NCI-H146 (cell line): ENCODE results near the gene SNX8.

ENCODE experiments used
- DNase-seq: peaks from one replicate; lab custom pipeline; 2025; lab: John Stamatoyannopoulos, UW

SNX8 gene

GRCh38 chr7:2244404-2244995 lies 69.7 kb downstream of the SNX8 start:
- DNase-seq, result no peak

- no peak for DNase-seq
Observed at GRCh38 chr7:2243458-2243857, 70.8 kb downstream of the SNX8 start.

DNA sequence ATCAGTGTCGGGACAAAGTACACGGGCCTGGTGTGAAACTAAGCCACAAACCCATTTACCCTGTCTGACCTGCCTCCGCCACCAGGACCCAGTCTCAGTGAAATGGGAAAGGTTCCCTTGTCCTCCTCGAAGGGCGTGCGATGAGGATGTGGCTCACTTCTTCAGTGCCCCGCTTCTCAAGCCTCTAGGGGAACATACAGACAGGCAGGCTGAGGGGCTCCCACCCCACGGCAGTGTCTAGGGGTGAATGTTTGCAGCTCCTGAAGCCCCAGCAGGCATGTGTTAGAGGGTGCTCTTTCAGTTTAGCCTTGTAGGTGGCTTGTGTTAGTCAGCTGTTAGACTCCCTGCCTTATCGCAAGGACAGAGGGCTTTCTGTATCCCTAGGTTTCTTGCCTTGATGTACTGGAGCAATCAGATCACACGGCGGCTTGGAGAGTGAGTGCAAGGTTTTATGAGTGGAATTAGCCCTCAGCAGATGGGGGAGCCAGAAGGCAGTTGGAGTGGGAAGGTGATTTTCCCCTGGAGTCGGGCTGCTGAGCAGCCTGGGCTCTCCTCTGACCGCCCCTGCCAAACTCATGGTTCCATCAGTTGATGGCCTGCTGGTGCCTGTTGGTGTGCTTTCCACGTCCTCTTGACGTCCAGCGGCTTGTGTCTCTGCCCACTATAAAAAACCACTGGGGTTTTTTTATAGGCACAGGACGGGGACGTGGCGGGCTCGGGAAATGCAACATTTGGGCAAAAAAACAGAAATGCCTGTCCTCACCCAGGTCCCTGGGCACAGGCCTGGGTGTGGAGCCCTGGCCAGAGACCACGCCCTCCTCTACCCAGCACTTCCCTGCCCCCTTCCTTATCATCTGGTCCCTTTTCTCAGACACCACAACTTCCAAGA lies 71.5 kb downstream of the SNX8 start:
- peak; percentile 25 for DNase-seq

DNA sequence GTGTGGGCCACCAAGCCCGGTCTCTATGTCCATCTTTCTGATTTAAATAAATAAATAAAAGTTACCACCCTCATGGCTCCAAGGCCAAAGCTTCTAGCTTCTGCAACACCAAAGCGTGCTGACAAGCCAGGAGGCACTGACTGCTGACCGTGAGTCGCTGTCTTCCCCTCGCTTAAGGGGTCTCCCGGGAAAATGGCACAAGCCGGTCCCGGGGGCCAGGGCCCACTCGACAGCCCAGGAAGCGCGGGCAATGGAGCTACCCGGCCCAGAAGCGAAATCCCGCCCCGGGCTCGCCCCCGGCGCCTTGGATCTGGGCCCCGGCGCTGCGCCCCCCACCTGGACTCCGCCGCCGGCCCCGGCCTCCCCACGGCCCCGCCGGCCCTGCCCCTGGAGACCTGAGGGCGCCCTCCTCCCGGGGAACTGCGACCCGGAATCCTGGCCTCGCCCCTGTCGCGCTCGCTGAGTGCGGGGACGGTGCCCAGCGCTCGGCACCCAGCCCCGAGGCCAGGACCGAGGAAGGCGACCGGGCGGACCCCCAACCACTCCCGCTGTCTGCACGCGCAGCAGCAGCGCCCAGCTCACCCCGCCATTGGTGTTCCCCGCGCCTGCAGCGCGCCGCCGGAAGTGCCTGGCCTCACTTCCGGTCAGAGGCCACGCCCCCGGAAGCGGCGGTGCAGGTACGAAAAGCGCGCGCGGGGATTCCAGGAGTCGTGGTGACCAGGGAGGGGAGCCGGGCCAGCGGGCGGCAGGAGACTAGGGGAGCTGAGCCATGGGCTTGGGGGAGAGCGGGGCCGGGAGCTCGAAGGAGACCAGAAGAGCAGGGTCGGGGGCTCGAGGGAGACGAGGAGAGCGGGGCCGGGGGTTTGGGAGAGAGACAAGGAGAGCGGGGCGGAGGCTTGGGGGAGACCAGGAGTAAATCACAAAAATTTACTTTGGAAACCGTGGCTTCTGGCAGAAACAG lies 72.4 kb downstream of the SNX8 start, which contains the start of the genes MRM2 and NUDT1:
TSS of gene MRM2 (minus strand) at position 626 of the 961 bp plus-strand sequence. CDS start at position 590, 36 bp downstream.
TSS of gene NUDT1 (plus strand) at position 647 of the 961 bp plus-strand sequence. CDS start 2,349 bp downstream, outside the sequence.
- peak; percentile 89 for DNase-seq

GRCh38 chr7:2239242-2239641 lies 75.0 kb downstream of the SNX8 start:
- no peak for DNase-seq

DNA sequence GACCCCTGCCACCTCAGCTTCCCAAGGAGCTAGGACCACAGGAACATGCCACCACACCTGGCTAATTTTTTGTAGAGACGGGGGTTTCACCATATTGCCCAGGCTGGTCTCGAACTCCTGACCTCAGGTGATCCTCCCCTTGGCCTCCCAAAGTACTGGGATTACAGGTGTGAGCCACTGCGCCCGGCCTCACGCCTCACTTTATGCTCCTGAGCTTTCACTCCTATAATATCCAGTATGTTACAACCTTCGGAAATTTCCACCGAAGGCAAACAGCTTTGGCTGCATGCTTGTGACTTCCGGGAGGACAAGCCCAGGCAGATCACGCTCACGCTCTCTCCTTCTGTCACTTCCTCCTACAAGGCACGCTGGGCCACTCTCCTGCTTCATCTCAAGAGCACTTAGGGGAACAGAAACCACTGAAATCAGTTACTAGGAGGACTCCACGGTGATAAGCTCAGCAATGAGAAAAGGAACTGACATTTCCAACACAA lies 77.1 kb downstream of the SNX8 start:
- DNase-seq, result no peak

DNA sequence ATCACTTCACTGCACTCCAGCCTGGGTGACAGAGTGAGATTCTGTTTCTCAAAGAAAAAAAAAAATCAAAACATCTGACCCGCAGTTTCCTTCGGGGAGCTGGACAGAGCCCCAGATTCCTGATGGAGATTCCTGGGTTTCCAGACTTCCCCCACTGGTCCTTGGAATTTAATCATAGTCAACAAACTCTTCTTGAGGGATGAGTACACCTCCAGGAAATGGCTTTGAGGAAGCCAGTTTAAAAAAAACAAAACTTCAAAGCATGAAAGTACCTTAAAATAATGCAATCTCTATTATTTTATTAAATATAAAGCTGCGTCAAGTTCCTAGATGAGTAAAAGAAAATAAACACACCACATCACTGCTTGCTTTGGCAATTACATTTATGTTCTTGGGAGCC lies 80.3 kb downstream of the SNX8 start:
- DNase-seq, result no peak

- peak; percentile 90 for DNase-seq
Observed at GRCh38 chr7:2232766-2233520, 81.3 kb downstream of the SNX8 start, which contains the start of gene MAD1L1. Gene MAD1L1, minus strand, starts transcription at chr7:2232945. Its CDS starts 2,812 bp downstream, at chr7:2230133.

DNA sequence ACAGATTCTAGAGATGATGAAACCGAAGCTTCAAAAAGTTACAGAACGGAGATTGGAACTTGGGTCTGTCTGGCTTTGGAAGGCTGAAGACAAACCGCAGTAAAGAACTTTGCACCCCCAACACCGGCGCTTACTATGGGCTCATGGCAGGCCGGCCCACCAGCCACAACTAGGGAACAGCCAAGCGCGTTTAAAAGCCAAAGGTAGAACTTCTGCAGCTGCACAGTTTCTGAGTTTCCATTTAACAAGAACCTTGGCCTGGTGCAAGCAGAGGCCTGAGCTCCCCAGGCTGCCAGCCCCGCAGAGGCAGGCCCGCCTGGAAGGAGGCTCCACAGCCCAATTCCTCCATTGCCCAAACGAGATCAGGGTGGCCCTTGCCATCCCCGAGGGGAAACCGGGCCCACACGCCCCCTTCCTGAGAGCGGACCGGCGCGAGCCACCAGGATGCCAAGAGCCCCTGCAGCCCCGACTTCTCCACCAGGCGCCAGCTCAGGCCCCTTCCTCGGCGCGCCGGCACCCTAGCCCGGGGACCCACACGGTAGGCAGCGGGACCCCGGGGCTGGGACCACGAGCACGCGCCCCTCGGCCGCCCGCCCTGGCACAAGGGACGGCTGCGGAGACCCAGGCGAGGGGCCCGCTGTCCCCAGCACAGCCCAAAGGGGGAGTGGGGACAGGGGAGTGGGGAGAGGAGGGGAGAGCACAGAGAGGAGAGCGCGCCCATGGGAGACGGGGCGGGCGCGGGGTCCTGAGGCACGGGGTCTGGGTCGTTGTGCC lies 82.1 kb downstream of the SNX8 start:
- peak; percentile 39 for DNase-seq

DNA sequence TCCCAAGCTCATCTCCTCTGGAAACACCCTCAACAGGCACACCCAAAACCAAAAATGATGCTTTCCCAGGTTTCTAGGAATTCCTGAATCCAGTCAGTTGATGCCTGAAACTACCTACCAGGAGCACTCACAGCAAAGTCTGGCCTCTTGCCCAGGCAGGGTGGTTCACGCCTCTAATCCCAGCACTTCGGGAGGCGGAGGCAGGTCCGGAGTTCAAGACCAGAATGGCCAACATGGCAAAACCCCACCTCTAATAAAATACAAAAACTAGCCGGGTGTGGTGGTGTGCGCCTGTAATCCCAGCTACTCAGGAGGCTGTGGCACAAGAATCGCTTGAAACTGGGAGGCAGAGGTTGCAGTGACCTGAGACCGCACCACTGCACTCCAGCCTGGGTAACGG lies 83.4 kb downstream of the SNX8 start:
- DNase-seq, result no peak

DNA sequence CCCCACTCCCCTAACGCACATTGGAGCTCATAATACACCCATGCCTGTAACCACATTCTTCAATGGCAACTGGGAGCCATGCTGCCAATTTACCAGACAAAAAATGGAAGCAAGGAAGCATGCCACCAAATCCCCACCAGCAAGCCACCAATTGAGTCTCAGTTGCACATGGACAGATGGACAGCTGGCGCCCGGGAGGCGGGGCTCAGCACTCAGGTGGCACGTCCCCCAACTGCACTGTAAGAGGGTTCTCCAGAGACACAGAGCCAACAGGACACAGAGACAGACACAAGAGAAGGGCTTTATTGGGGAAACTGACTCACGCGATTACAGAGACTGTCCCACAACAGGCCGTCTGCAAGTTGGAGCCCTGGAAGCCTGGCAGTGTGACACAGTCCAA lies 84.0 kb downstream of the SNX8 start:
- DNase-seq, result no peak

DNA sequence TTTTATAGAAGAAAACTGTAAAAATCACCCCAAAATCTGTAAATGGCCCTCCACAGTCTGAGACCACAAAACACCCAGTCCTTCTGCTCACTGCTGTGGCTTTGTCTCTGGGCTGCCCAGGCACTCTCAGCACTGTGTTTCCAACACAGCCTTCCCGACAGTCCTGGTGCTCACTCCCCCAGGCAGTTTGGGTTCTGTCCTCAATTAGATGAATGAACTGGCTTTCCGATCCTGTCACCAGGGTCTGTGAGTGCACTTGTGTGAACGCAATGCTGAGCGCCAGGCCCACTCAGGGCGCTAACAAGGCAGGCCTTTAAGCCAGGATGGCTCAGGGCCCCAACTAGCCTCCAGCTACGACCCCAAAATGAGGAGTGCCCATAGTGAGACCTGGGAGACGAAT lies 84.8 kb downstream of the SNX8 start:
- no peak for DNase-seq

DNA sequence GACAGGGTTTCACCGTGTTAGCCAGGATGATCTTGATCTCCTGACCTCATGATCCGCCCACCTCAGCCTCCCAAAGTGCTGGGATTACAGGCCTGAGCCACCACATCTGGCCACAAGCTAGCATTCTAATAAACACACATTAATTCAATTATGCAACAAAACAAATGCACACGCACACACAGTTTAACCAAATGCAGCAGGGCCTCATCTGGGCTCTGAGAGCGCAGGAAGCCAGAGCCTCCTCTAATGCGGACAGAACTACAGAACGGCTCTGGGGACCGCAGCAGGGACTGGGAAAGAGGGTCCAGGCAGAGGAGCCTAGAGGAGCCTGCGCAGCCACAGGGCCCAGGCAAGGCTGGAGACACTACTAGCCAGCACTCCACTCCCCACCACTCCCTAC lies 85.3 kb downstream of the SNX8 start:
- DNase-seq, result no peak

DNA sequence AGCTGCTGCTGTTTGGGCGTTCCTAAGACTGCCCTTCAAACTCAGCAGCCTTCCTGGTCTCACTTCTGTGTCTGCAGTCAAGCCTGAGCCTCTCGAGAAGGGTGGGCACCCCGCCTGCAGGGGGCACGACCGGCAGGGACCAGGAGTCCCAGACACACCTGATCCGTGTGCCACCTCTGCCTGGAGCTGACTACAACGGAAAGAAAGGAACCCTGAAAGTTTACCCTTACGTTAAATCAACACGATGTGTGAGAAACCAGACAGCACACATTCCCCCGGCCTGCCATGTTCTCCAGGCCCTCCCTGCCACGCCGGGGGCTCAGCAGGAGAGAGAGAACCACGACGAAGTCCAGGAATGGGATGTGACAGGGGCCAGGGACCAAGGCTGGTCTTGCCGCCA lies 86.5 kb downstream of the SNX8 start:
- DNase-seq, result no peak

DNA sequence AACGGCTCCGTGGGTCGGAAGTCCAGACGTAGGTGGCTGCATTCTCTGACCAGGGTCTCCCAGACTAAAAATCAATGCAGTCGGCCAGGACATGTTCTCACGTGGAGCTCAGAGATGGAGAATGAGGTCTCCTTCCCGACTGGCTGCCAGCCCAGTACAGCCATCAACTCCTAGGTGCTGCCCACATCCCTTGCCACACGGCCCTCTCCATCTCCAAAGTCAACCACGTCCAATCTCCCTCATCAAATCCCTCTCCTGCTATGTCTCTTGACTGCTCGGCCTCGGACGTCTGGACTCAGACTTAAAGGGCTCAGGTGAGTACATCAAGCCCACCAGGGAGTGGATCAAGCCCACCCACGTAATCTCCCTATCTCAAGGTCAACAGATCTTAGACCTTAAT lies 88.4 kb downstream of the SNX8 start:
- no peak for DNase-seq

DNA sequence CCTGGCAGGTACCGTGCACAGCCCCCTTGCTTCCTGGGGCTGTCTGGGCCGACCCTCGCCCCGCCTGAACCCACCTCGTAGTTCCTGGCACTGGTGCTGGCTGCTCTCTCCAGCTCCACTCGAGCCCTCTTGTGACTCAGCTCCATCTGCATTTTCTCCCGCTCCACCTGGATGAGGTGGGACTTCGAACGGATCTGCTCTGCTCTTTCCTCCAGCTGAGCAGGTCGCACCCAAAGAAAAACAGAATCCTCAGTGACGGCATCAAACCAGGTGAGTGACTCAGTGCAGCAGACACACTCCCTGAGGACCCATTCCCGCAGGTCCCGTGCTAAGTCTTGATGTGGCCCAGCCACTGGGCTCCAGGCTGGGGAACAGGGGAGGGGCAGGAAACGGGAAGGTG lies 88.9 kb downstream of the SNX8 start:
- DNase-seq, result no peak

DNA sequence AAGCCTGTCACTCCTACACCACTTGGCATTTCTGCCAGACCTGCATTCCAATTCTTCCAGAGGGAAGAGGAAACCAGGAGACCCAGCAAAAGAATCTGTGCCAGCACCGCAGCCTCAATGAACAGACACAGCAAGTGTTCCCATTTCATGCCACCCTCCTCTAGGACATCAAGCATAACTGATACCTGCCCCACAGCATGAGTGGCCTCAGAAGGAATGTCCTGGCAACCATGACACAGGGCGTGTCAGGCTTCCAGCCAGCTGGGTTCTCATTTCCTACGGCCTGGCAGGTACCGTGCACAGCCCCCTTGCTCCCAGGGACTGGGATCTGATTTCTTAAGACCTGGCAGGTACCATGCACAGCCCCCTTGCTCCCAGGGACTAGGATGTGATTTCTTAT lies 89.3 kb downstream of the SNX8 start:
- DNase-seq, result no peak

DNA sequence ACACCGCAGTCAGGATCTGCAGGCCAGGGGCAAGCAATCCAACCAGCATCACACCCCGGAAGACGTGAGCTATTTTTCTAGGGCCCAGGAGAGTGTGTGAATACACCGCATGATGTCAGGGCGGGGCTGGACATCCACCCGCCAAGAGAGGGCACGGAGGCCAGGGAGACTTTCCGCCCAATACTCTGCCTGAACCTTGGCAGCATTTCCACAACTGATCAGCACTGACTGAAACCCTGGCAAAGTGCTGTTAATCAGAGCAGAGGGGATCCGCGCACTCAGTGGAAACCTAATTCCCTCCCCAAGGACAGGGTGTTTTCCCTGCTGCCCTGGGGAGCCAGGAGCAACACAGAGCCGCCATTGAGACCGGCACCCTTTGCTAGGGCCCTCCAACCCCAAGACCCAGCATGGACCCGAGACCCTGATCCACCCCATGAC lies 89.7 kb downstream of the SNX8 start:
- no peak for DNase-seq

DNA sequence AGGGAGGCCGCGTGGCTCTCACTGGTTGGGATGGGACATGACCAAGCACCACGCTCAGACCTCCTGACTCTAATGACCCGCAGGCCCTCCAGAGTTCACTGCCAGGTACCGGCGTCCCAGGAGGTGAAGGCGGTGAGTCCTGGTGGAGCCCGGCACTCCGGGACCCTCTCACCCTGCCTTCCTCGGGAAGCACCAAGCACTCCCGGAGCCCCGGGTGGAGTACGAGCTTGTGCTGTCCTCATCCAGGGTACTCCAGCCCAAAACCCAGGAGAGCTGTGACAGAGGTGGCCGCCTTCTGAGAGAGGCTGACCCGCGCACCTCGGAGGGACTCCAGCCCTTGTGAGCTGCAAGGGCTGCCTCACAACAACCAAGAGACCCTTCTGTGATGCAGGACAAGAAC lies 90.9 kb downstream of the SNX8 start:
- no peak for DNase-seq

- DNase-seq, result no peak
Observed at GRCh38 chr7:2222516-2222915, 91.7 kb downstream of the SNX8 start.
